ENCODE measurements around the gene ALKBH1.
"Not testable (repeated sequence)": the region's sequence is repeated elsewhere in the genome, so short reads cannot be mapped to it uniquely, and the experiment has no call there.

Gene ALKBH1

GRCh38 chr14:77667331-77667730, 40.5 kb downstream of the ALKBH1 start:
- DNase-seq: no peak

DNA sequence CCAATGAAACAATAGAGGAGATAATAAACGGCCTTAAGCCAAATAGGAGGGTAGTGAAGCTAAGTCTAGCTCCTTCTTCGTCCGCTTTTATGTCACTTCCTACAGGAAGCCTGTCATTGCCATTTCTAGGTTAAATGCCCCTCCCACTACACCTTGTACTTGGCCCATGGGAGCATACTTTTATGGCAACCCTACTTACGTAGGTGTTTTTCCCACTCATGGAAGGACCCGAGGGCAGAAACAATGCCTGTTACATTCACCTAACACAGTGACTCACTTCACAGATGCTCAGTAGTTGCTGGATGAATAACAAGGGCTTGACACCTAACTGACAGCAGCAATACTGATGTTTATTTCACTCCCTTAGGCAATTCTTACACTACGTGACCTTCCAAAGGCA, 44.5 kb downstream of the ALKBH1 start:
- DNase-seq: no peak

DNA sequence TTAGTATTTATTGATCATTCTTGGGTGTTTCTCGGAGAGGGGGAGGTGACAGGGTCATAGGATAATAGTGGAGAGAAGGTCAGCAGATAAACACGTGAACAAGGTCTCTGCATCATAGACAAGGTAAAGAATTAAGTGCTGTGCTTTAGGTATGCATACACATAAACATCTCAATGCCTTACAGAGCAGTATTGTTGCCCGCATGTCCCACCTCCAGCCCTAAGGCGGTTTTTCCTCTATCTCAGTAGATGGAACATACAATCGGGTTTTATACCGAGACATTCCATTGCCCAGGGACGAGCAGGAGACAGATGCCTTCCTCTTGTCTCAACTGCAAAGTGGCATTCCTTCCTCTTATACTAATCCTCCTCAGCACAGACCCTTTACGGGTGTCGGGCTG, 46.3 kb downstream of the ALKBH1 start:
- not testable (repeated sequence) for DNase-seq

- no peak for DNase-seq
Observed at GRCh38 chr14:77660754-77661153, 47.1 kb downstream of the ALKBH1 start.

DNA sequence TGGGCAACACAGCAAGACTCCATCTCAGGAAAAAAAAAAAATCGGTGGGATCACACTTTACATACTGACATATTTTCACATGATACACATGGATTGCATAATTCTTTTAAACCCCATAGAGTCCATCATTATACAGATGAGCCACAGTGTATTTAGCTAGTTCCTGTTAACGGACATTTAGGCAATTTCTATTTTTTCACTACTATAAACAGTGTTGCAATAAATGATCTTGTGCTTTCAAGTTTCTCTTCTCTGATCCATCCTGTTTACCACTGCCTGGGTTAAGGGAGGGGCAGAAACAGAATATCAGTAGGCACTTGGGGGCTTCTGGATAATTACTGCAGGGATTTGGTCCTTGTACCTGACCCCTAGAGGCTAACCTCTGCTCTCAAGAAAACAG, 48.0 kb downstream of the ALKBH1 start:
- no peak for DNase-seq

DNA sequence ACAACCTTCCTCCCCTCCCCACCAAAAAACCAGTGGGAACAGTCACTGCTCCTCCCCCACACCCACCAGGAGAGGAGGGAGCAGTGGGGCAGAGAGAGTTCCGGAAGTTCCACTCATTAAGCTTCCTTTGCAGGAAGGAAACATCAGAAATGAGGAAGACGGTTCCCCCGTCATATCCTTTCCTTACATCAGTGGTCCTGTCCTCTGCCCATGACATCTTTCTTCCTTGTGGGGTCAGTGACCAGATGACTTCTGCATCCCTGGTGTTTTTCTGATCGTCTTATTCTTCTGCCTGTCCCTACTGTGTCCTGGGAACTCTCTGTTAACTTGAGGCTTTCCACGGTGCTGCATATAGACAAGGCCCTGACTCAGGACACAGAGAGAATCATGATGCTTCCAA, 50.5 kb downstream of the ALKBH1 start:
- no peak for DNase-seq

GRCh38 chr14:77654001-77654441, 53.8 kb downstream of the ALKBH1 start:
- DNase-seq: no peak

DNA sequence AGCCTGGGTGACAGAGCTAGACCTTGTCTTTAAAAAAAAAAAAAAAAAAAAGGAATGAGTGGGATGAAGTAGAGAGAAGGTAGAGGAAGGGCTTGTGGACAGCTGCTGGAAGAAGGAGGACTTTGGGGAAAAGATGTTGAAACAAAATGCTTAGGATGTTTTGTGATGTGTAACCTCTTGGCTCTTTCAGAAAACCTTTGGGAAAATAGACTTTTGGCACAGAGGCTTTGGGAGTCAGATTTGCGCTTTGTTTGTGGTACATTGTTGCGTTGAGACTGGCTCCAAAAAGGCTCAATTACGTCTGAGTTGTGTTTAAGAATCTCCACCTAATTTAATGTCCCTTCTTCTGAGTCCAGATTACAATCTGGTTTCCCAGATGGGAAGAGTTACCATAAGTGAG, 58.5 kb downstream of the ALKBH1 start:
- DNase-seq: no peak

DNA sequence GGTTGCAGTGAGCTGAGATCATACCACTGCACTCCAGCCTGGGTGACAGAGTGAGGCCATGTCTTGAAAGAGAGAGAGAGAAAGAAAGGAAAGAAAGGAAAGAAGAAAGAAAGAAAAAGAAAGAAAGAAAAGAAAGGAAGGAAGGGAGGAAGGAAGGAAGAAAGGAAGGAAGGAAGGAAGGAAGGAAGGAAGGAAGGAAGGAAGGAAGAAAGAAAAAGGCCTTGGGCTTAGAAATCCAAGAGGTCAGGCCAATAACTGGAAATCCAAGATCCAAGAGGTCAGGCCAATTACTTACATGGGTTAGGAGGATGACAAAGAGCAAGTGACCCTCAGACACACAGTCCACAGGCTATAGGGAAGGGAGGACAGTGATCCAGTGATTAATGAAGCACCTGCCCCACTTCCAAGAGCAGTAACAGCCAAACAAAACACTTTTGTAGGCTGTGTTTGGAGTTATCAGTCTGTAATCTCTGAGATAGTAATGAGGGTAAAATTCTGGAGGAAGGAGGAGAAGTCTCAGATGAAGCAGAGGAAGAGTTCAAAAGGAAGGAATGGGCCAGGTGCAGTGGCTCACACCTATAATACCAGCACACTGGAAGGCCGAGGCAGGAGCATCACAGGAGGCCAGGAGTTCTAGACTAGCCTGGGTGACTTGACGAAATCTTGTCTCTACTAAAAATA, 59.2 kb downstream of the ALKBH1 start:
- DNase-seq: no peak

DNA sequence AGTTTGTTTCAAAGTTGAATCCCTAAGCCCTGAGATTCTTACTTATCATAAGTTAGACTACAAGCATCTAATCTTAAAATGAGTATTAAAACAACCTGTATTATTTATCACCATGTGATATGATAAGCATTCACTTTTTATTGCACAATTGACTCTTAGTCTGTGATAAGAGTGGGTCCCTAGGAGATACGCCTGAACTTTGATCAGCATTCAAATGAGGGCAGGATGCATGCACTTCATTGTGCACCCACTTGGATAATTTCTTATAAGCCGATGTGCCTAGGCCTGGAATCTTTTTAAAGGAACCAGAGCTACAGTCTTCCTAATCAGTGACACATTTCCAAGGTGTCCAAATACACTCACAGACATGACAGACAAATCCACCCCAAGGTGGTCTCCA, 60.0 kb downstream of the ALKBH1 start:
- no peak for DNase-seq

GRCh38 chr14:77646907-77647306, 60.9 kb downstream of the ALKBH1 start:
- no peak for DNase-seq

DNA sequence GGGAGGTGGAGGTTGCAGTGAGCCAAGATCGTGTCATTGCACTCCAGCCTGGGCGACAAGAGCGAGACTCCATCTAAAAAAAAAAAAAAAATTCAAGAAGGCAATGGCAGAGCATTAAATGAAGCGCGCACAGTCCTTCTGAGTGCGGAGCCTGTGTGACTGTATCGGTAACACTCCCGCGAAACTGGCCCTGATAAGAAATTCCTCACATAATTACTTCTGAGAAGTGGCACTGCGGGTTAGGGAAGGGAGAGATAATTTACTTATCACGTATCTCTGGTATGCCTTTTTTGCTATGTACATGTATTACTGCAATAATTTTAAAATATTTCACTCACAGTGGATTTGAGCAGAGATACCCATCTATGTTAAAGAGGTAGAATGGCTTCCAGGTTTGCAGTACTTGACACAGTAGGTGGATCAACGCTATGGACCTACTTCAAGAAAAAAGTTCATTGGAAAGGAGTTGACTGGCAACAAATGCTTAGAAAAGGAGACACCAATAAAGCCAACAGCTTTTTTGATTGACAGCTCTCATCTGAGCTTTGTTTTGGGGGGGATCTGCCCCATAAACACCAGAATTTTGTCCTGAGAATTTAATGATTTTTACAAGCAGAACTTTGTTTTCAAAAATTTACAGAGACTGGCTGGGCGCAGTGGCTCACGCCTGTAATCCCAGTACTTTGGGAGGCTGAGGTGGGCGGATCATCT, 62.1 kb downstream of the ALKBH1 start:
- no peak for DNase-seq

DNA sequence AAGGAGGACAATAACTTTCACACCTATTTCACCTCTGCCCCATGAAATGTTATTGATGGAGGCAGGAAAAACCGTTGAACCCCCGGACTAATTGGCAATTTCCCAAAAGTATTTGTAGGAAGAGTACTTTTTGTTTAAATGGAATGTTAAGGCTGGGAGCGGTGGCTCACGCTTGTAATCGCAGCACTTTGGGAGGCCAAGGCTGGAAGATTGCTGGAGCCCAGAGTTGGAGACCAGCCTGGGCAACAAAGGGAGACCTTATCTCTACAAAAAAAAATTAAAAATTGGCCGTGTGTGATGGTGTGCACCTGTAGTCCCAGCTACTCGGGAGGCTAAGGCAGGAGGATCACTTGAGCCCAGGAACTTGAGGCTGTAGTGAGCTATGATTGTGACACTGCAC, 65.4 kb downstream of the ALKBH1 start:
- no peak for DNase-seq

- DNase-seq: peak; percentile 63
Observed at GRCh38 chr14:77641534-77642341, 66.1 kb downstream of the ALKBH1 start.

DNA sequence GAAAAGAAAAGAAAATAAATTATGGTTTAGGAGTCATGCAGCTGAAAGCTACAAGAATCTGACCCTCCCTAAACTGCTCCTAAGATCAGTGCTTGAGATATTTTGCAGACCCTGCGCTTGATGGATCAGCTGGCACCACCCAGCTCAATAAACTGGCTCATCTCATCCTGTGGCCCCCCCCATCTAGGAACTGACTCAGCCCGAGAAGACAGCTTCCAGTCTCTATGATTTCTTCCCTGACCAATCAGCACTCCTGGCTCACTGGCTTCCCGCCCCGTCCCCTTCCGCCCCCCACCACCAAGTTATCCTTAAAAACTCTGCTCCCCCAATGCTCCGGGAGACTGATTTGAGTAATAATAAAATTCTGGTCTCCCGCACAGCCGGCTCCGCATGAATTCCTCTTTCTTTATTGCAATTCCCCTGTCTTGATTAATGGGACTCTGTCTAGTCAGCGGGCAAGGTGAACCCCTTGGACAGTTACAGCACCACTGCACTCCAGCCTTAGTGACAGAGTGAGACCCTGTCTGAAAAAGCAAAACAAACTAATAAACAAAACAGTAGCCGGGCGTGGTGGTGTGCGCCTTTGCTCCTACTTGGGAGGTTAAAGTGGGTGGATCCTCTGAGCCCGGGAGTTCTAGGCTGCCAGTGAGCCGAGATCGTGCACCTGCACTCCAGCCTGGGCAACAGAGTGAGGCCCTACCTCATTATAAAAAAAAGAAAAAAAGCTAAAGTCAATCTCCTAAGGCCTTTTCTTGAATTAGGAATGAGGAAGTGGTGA, 66.9 kb downstream of the ALKBH1 start:
- DNase-seq: no peak

- DNase-seq: no peak
Observed at GRCh38 chr14:77638771-77639171, 69.1 kb downstream of the ALKBH1 start.

GRCh38 chr14:77635869-77636268, 72.0 kb downstream of the ALKBH1 start:
- DNase-seq: not testable (repeated sequence)

DNA sequence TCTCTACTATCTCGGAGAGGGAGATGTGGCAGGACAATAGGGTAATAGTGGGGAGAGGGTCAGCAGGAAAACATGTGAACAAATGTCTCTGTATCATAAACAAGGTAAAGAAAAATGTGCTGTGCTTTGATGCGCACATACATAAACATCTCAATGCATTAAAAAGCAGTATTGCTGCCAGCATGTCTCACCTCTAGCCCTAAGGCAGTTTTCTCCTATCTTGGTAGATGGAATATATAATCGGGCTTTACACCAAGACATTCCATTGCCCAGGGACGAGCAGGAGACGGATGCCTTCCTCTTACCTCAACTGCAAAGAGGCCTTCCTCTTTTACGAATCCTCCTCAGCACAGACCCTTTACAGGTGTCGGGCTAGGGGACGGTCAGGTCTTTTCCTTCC, 72.4 kb downstream of the ALKBH1 start:
- DNase-seq: not testable (repeated sequence)

DNA sequence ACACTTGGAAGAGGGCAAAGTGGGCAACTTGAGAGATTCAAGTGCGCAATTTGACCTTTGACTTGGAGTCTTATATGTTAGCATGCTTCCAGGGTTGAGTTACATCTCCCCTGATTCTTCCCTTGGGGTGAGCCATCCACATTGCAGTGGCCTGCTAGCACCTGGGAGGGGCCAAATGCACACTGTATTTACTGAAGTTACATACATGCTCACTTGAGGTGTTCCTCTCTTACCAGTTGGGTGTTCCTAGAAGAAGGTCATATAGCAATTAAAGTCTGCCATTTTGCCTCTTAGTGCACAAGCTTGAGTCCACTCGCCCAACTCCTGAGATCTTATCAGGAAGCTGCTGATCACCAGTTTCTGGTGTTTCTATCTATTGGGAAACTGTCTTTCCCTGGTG, 77.7 kb downstream of the ALKBH1 start:
- DNase-seq: no peak

DNA sequence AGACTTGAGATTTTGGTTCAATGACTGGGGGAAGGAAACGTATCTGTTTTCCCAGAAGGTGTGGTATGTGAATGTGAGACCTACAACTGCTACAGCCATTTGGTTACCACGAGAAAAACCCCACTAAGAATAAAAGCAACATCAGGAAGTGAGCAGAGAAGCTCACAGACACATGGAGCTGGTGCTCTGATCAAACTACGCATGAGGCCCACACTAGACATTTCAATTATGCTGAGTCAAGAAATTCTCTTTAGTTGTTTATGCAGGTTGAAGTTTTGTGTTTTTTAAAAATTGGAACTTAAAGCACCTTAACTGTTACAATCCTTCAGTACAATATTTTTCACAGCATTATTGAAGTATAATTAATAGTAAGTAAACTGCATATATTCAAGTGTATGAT, 82.5 kb downstream of the ALKBH1 start:
- DNase-seq: no peak

DNA sequence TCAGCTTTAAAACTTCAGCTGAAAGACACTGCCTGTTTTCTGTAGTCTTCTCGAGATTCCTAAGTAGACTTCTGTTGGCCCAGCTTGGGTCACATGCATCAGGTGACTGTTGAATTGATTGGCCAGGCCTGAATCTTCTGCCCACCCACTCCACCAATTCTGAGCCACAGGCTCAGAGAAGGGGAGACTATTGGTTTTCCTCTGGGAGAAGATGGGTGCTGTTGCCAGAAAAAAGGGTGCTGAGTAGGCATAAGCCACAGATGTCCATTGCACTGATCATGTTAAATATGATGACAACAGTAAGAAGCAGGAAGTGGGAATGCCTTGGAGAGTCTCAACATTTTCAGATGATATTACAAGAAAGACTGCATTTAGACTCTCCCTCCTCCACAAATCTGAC, 84.6 kb downstream of the ALKBH1 start:
- DNase-seq: no peak

Measured in activated CD4-positive, alpha-beta T cell treated with anti-CD3 and anti-CD28 coated beads, Interleukin-2, amount 50 U/mL, for 1 hour (primary cell).